Measurements from ENCODE around the gene TMEM130. TPM values are rescaled to one million over a fixed set of nuclear protein-coding genes. Genes with fewer than 3 reads are reported as not detected.

TMEM130 gene
- total RNA-seq, 6 experiments from 2014 or later = 5.6 to 13.1 (median 11.8) TPM

DNA sequence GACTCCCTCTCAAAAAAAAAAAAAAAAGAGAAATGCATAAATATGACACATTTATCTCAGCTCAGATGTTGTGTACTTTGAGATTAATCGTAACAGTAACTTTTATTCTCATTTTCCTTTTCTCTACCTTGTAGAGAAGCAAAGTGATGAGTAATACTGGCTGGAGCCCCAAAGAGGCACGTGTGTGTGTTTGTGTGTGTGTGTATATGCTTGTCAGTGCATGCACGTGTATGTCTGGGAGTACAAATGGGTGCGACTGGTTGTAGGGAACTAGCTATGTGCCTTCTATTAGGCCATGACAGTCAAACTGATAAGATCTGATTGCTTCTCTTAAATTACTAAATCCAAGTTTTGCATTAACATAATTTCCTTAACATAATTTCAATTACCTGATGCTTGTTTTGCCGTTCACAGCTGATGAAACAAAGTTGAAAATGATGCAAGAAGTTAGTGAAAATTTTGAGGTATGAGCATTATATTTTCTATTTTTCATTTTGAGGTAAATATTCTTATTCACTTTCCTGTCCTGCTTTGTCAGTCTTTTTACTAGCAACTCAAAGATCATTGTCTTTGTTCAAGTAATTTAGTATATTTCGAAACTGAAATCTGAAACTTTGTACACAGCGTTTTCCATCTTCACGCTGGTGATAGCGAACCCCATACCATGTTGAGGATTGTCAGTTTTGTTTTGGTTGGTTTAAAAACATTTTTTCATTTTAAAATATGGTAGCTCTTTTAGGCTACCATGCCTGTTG lies 11.9 kb upstream of the TMEM130 start:
- no peaks in the 10 kb centered on the region for H3K9me3 Mint-ChIP-seq
- H3K36me3 Mint-ChIP-seq (ENCODE audit: low read depth) = no peaks in the 10 kb centered on the region; the same call in 1 of the 2 replicates
- H3K27ac Mint-ChIP-seq = no peak overlapping the region
- H3K4me1 Mint-ChIP-seq (ENCODE audit: low read depth) = peaks cover 11% of the 10 kb centered on the region
- no peak for DNase-seq
- TF ChIP-seq CTCF (IDR thresholded peaks at IDR 0.05) = no peak
- no peak overlapping the region for H3K4me3 Mint-ChIP-seq
- H3K27me3 Mint-ChIP-seq (ENCODE audit: insufficient read depth) = no peaks in the 10 kb centered on the region; the same call in 1 of the 2 replicates

- H3K27me3 Mint-ChIP-seq (ENCODE audit: insufficient read depth) = no peaks in the 10 kb centered on the region; the same call in 1 of the 2 replicates
- H3K36me3 Mint-ChIP-seq (ENCODE audit: low read depth) = no peaks in the 10 kb centered on the region; the same call in 1 of the 2 replicates
- H3K4me1 Mint-ChIP-seq (ENCODE audit: low read depth) = peaks cover 11% of the 10 kb centered on the region
- DNase-seq = no peak
- peak overlapping the region; percentile 92 for H3K4me3 Mint-ChIP-seq
- H3K9me3 Mint-ChIP-seq = no peaks in the 10 kb centered on the region
- no peak for TF ChIP-seq CTCF (IDR thresholded peaks at IDR 0.05)
- no peak overlapping the region for H3K27ac Mint-ChIP-seq
These were observed 10.7 kb upstream of the TMEM130 start for GRCh38 chr7:98880485-98880884.

- Mint-ChIP-seq H3K36me3 (ENCODE audit: low read depth) (no peaks in the 10 kb centered on the region; the same call in 1 of the 2 replicates), H3K4me3 (peak overlapping the region; percentile 92), H3K27me3 (ENCODE audit: insufficient read depth) (no peaks in the 10 kb centered on the region; the same call in none of the 2 replicates), H3K27ac (no peak overlapping the region), H3K4me1 (ENCODE audit: low read depth) (peaks cover 11% of the 10 kb centered on the region), H3K9me3 (no peaks in the 10 kb centered on the region)
- no peak for TF ChIP-seq CTCF (IDR thresholded peaks at IDR 0.05)
- no peak for DNase-seq
These were observed 10.1 kb upstream of the TMEM130 start for GRCh38 chr7:98879979-98880315.

GRCh38 chr7:98879198-98879978 lies 9.6 kb upstream of the TMEM130 start:
- DNase-seq = peak; percentile 46
- Mint-ChIP-seq H3K4me1 (ENCODE audit: low read depth) (peaks cover 11% of the 10 kb centered on the region), H3K36me3 (ENCODE audit: low read depth) (no peaks in the 10 kb centered on the region; the same call in 1 of the 2 replicates), H3K27me3 (ENCODE audit: insufficient read depth) (no peaks in the 10 kb centered on the region; the same call in none of the 2 replicates), H3K9me3 (no peaks in the 10 kb centered on the region), H3K4me3 (peak overlapping the region; percentile 92), H3K27ac (peak overlapping the region; percentile 85)
- TF ChIP-seq CTCF (IDR thresholded peaks at IDR 0.05) = peak; percentile 56

- DNase-seq = peak; percentile 23
- Mint-ChIP-seq H3K27me3 (ENCODE audit: insufficient read depth) (peaks cover 1% of the 10 kb centered on the region), H3K9me3 (no peaks in the 10 kb centered on the region), H3K36me3 (ENCODE audit: low read depth) (no peaks in the 10 kb centered on the region; the same call in 1 of the 2 replicates), H3K4me1 (ENCODE audit: low read depth) (peaks cover 11% of the 10 kb centered on the region), H3K27ac (peak within 1 kb of the TSS; percentile 85), H3K4me3 (peak within 1 kb of the TSS; percentile 92)
- TF ChIP-seq CTCF (IDR thresholded peaks at IDR 0.05) = peak; percentile 98
These were observed 8.8 kb upstream of the TMEM130 start, which contains the start of gene TRRAP for GRCh38 chr7:98878365-98879197. Gene TRRAP (plus strand): TSS chr7:98878532. CDS start chr7:98881151, 2,619 bp downstream.
